HAP-1 (cell line): ENCODE measurements around the gene GTF2A1.
A peak's percentile ranks its signal among the peaks of the same experiment; 100 is the strongest.

Experiments used
- DNase-seq, 2 experiments: peaks; one replicate each; pipeline ENCODE4 v3.0.0-alpha.2; 2016 to 2020; ENCODE audit warnings: low spot score in 2 of 2
- H3K27me3 ChIP-seq: fragments of 250-450 bp; sonication (Bioruptor Pico); 2 replicates; pipeline ENCODE4 v1.5.1; 2020; ENCODE audit warnings: low read depth, mild to moderate bottlenecking, moderate library complexity
- H3K36me3 ChIP-seq: fragments of 250-450 bp; sonication (Bioruptor Pico); replicated peaks from 2 replicates; pipeline ENCODE4 v1.5.1; 2020; ENCODE audit warnings: mild to moderate bottlenecking
- H3K4me1 ChIP-seq: fragments of 250-450 bp; sonication (Bioruptor Pico); 2 replicates; pipeline ENCODE4 v1.5.1; 2020; ENCODE audit warnings: mild to moderate bottlenecking
- H3K4me3 ChIP-seq: fragments of 250-450 bp; sonication (Bioruptor Pico); 2 replicates; pipeline ENCODE4 v1.5.1; 2020; ENCODE audit warnings: mild to moderate bottlenecking, moderate library complexity
- H3K9me3 ChIP-seq: fragments of 250-450 bp; sonication (Bioruptor Pico); 2 replicates; pipeline ENCODE4 v1.5.1; 2020; ENCODE audit warnings: mild to moderate bottlenecking, moderate library complexity
- in situ Hi-C: fragments of 300-500 bp; cut with MboI; formaldehyde crosslinking; loops from 3 replicates; pipeline ENCODE4 v1.14.3; 2020; ENCODE audit warnings: low sequenced_read_pairs, inconsistent platforms, mixed read lengths

The GTF2A1 gene

DNA sequence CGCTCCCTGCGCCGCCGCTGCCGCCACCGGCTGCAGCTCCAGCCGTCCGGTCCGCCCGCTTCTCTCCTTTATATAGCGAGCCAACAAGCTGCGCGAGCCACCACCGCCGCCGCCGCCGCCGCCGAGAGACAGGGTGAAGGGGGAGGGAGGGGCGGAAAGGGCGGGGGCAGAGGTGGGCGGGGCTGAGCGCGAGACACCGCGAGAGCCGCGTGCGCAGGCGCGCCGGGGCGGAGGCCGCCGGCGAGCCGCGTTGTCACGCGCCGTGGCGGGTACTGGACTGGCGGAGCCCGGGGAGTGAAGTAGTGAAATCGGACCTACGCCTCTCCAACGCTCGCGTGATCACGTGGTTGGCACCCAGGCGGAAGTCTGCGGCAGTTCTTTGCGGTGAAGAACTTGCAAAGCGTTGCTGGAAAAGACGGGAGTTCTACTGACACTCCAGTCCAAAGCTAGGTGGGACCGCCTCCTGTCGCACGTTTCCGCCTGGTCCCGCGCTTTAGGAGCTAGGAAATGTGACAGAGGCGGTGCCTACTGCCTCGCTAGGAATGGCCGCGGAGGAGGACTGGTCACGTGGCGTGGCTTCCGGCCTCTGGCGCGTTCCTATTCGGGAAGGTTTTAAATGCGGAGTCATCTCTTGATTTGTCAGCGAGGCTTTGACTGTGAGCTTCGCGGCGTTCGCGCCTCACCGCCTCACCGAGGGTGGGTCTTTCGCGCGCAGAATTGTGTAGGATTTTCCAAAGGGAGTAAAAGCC, at the start of gene GTF2A1:
Gene GTF2A1 (minus strand): TSS at position 130 of the 749 bp plus-strand sequence. CDS start 441 bp downstream, outside the sequence.
- peak; percentile 91 to 96 for DNase-seq
- H3K36me3 ChIP-seq: peaks cover 5% of the 10 kb centered on the region
- in situ Hi-C loops: no loop called here
- peaks cover 17% of the 10 kb centered on the region for H3K4me1 ChIP-seq
- peak within 1 kb of the TSS; percentile 64 for H3K4me3 ChIP-seq
- H3K9me3 ChIP-seq: no peaks in the 10 kb centered on the region
- no peaks in the 10 kb centered on the region for H3K27me3 ChIP-seq

DNA sequence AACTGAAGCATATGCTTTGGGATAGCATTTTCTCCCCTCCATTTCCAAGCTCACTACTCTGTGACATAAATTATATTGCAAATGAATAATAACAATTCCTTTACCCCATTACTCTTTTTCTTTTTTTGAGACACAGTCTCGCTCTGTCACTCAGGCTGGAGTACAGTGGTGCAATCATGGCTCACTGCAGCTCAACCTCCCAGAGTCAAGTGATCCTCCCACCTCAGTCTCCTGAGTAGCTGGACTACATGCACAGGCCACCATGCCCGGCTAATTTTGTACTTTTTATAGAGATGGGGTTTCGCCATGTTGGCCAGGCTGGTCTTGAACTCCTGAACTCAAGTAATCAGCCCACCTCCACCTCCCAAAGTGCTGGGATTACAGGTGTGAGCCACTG, 49.2 kb upstream of the GTF2A1 start:
- in situ Hi-C loops: loop anchor here (5.0 kb wide), 1 partner anchor 182 kb away; no protein-coding TSS in a partner anchor
- H3K27me3 ChIP-seq: no peaks in the 10 kb centered on the region

DNA sequence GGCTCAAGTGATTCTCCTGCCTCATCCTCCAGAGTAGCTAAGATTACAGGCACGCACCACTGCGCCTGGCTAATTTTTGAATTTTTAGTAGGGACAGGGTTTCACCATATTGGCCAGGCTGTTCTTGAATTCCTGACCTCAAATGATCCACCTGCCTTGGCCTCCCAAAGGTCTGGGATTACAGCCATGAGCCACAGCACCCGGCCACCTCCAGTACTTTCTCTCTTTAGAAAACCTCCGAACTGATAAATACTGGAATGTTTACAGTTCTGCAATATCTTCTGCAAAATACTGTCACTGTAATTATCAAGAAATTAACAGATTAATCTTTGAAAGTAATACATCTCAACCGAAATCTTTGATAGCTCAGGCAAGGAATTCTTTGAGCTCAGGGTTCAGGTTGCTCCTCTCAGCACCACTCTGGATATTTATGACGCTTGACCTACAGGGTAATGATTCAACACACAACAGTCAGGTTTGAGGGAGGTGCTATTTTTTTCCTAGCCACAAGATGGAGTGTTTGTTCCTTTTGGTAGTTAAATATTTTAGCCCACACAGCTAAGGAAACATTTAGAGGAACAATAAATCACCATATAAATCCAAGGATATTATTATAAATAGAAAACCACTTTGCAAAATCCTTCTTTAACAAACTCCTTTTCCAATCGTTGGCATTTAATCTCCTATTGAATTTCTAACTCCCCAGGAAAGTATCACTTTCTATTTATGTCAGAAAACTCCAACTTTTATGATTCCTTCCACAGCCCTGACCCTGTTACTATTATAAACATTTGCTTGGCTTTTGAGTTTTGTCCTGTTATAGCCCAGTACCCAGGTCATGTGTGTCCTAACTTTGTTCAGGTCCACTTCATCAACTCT, 48.6 kb upstream of the GTF2A1 start:
- Histone ChIP-seq H3K4me3 (no peak overlapping the region), H3K4me1 (peaks cover 9% of the 10 kb centered on the region), H3K36me3 (no peaks in the 10 kb centered on the region), H3K27me3 (no peaks in the 10 kb centered on the region), H3K9me3 (no peaks in the 10 kb centered on the region)
- DNase-seq: peak; percentile 52 to 66
- in situ Hi-C loops: no loop called here

More for the DNA sequence above, 49.2 kb upstream of the GTF2A1 start:
- Histone ChIP-seq H3K4me1 (peaks cover 4% of the 10 kb centered on the region), H3K4me3 (no peak overlapping the region), H3K9me3 (no peaks in the 10 kb centered on the region), H3K36me3 (no peaks in the 10 kb centered on the region)
- no peak for DNase-seq

DNA sequence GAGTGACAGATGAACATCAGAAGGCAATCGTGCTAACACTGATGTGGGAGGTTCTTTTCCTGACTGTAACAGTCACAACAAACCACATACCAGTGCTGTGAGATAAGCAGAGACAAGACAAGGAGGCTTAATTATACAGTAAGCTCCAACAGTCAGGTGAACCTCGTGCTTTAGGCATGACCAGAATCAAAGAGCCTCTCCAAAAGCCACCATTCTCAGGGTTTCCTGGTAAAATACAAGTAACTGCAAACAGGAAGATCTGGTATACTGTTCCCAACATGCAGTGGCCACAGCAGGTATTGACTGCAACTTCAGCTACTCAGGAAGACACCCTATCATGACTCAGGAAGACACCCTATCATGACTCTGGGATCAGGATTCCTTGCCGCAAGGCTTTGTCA, 47.3 kb upstream of the GTF2A1 start:
- DNase-seq: no peak
- in situ Hi-C loops: no loop called here
- Histone ChIP-seq H3K27me3 (no peaks in the 10 kb centered on the region), H3K36me3 (no peaks in the 10 kb centered on the region), H3K4me3 (no peak overlapping the region), H3K4me1 (peaks cover 15% of the 10 kb centered on the region), H3K9me3 (no peaks in the 10 kb centered on the region)

DNA sequence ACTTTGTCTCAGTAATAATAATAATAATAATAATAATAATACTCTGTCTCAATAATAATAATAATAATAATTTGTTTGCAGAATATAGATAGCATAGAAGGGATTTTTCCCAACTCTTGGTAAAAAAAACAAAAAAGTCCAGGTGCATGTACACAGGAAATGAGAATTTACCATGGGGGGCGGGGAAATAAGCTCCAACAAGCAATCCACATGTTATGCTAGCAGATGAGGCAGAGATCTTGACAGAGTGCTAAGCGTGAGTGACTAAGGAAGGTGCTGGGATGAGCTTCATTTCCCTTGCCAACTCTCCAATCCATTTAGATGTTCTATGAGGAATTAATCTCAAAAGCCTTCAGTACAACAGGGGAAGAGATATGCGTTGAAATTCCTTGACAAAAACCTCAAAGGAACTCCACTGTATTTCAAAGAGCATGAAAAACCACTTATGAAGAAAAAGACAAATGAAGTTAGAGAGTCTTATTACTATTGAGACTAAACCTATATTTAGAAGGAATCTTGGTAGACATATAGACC, 44.9 kb upstream of the GTF2A1 start:
- H3K4me3 ChIP-seq: no peak overlapping the region
- no peaks in the 10 kb centered on the region for H3K27me3 ChIP-seq
- no peaks in the 10 kb centered on the region for H3K9me3 ChIP-seq
- no peaks in the 10 kb centered on the region for H3K36me3 ChIP-seq
- in situ Hi-C loops: no loop called here
- no peak for DNase-seq
- peaks cover 15% of the 10 kb centered on the region for H3K4me1 ChIP-seq

DNA sequence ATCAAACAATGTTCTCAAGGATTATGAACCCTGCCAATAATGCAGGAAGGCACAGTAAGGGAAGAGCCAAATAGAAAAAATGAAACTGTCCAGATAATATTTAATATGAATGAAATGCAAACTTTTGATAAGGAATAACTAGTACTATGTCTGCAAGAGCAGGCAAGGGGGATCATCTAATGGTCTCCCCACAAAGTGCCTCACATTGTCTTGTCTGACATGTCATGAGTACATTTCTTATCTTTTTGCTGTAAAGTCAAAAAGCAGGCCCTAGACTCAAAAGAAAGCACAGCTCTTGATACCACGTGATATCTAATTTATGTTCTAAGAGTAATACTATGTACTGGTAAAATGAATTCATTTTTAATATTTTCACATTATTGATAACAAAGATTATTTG, 43.9 kb upstream of the GTF2A1 start:
- Histone ChIP-seq H3K36me3 (no peaks in the 10 kb centered on the region), H3K4me3 (no peak overlapping the region), H3K27me3 (no peaks in the 10 kb centered on the region), H3K4me1 (peaks cover 13% of the 10 kb centered on the region), H3K9me3 (no peaks in the 10 kb centered on the region)
- in situ Hi-C loops: no loop called here
- DNase-seq: no peak

DNA sequence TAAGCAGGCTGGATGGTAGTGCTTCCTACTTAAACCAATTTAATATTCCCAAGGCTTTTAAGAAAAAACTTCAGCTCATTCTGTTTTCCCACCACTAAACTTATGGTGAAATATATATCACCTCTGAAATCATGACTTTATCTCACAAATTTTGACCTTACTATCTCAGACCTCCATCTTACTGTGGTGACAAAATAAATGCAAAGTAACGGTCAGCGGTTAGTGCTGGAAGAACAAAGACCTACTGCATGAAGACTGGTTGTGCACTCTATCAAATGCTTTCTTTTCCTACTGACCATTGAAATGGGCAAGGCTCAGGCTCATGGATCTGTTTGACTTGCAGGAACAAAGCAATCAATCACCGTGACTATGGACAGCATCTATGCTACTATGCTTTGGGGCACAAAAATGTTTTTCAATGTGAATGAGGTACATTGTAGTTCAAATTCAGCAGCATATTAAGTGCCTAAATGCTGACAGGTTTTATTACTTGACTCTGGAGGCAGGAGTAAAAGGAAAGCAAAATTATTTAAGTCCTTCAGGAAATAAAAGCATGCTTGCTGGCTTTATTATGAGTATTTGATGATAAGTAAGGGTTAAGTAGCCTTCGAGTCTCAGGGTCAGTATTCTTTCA, 43.1 kb upstream of the GTF2A1 start:
- no peaks in the 10 kb centered on the region for H3K36me3 ChIP-seq
- H3K9me3 ChIP-seq: no peaks in the 10 kb centered on the region
- peaks cover 11% of the 10 kb centered on the region for H3K4me1 ChIP-seq
- no peaks in the 10 kb centered on the region for H3K27me3 ChIP-seq
- in situ Hi-C loops: no loop called here
- DNase-seq: peak; percentile 74 to 100
- no peak overlapping the region for H3K4me3 ChIP-seq

DNA sequence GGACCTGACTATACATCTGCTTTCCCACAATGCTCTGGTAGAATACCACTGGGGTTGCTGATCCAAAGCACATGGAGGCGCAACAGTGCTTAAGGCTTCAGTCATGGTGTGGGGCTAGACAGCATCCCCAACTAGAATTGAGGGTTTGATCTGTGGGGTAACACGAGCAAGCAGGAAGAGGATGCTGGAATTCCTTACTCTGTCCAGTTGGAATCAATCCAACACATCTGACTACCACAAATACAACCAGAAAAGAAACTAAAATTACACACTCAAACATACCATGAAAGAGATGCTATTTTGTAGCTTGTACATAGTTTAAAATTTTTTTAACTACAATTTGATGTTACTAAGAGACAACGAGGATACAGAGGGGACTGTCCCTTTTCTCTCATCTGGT, 40.4 kb upstream of the GTF2A1 start:
- in situ Hi-C loops: no loop called here
- no peak for DNase-seq
- H3K4me3 ChIP-seq: no peak overlapping the region
- no peaks in the 10 kb centered on the region for H3K27me3 ChIP-seq
- H3K4me1 ChIP-seq: peaks cover 11% of the 10 kb centered on the region
- H3K36me3 ChIP-seq: no peaks in the 10 kb centered on the region
- H3K9me3 ChIP-seq: no peaks in the 10 kb centered on the region

DNA sequence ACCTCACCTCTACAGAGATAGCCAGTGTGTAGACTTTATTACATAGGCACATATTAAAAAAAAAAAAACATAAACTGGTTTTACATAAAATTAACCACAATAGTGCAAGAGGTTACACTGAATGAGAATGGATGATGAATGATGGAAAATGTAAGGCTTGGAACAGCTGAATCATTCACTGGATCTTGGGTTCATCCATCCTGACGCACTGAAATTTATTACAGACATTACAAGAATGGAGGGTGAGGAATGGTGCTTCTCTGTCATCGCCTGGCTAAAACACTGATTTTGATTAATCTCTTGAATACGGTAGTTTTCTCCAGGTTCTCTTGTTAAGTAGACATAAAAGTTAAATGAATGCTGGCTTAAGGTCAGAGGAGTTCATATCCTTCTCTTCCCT, 40.0 kb upstream of the GTF2A1 start:
- in situ Hi-C loops: no loop called here

DNA sequence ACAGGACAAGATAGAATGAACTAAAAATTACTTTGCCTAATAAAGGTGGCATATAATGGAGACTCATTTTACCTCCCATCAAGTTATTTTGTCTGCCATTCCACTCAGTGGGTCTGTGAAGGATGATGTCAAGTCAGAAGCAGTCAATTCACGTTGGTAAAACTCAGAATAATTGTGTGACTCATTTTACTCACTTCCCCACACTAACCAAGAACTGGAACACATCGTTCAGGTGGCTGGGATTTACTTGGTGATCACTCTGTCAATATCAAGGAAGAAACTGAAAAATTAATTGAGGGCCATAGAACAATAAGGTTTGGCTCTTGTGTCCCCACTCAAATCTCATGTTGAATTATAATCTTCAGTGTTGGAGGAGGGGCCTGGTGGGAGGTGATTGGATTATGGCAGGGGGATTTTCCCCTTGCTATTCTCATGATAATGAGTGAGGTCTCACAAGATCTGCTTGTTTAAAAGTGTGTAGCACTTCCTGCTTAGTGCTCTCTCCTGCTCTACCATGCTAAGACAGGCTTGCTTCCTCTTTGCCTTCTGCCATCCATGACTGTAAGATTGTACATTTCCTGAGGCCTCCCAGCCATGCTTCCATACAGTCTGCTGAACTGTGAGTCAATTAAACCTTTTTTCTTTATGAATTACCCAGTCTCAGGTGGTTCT, 35.7 kb upstream of the GTF2A1 start:
- DNase-seq: no peak
- in situ Hi-C loops: no loop called here

More for the DNA sequence above, 40.0 kb upstream of the GTF2A1 start:
- Histone ChIP-seq H3K9me3 (no peaks in the 10 kb centered on the region), H3K36me3 (no peaks in the 10 kb centered on the region), H3K27me3 (no peaks in the 10 kb centered on the region), H3K4me3 (no peak overlapping the region), H3K4me1 (peaks cover 11% of the 10 kb centered on the region)
- no peak for DNase-seq

DNA sequence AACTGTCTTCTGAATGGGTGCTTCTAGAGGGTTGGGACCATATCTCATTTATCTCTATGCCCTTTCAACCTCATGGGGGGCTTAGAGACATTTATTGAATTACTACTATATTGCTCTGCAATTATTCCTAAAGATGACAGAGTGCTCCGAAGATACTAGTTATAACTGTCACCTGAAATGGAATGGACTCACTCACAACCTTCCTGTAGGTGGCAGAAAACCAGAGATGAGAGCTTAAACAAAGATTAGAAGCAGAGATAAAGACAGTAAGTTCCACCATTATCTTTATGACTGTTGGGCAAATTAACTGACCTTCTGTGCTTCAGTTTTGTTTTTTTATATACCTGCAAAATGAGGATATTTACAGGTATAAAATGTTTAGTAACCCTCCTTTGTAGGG, 31.5 kb upstream of the GTF2A1 start:
- Histone ChIP-seq H3K4me1 (no peaks in the 10 kb centered on the region), H3K27me3 (no peaks in the 10 kb centered on the region), H3K36me3 (no peaks in the 10 kb centered on the region), H3K9me3 (no peaks in the 10 kb centered on the region), H3K4me3 (no peak overlapping the region)
- in situ Hi-C loops: no loop called here
- DNase-seq: no peak

More for the DNA sequence above, 35.7 kb upstream of the GTF2A1 start:
- no peak overlapping the region for H3K4me3 ChIP-seq
- H3K4me1 ChIP-seq: no peaks in the 10 kb centered on the region
- H3K9me3 ChIP-seq: no peaks in the 10 kb centered on the region
- no peaks in the 10 kb centered on the region for H3K36me3 ChIP-seq
- no peaks in the 10 kb centered on the region for H3K27me3 ChIP-seq

DNA sequence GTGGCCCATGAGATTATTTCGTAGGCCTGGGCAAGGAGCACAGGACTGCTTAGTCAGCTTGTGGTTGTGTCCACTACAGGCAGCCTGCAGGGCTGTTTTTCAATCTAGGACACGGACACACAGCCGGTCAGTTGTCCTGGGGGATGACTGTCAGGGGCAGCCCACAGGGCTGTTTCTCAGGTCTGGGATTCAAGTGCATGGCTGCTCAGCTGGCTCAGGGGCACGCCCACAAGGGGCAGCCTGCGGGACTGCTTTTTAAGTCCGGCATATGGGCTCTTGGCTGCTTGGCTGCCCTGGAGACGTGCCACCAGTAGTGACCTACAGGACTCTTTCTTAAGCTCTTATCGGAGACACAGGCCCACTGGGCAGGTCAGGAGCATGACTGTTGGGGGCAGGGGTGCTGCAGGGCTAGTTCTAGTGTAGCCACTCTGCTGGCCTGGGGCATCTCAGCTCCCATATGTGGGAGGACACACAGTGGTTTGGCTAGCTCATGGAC, 26.6 kb upstream of the GTF2A1 start:
- H3K4me3 ChIP-seq: no peak overlapping the region
- no peak for DNase-seq
- no peaks in the 10 kb centered on the region for H3K36me3 ChIP-seq
- no peaks in the 10 kb centered on the region for H3K9me3 ChIP-seq
- H3K4me1 ChIP-seq: no peaks in the 10 kb centered on the region
- H3K27me3 ChIP-seq: no peaks in the 10 kb centered on the region
- in situ Hi-C loops: no loop called here
